Naive thymus-derived CD4-positive, alpha-beta T cell (primary cell): ENCODE measurements around the gene OR2S2. TPM values are rescaled to one million over a fixed set of nuclear protein-coding genes. Genes with fewer than 3 reads are reported as not detected.

Source experiments
- polyA plus RNA-seq, 2 donors: library from polyadenylated mRNA; unstranded; fragments of 300-500 nt; fragmentation: Illumina TruSeq; gene quantifications; one replicate each; pipeline ENCODE4 v1.2.3, GENCODE V29; 2021
- total RNA-seq, 6 experiments: library from RNA in 5 of 6; stranded (reverse) in 5 of 6; gene quantifications; 1 replicate in 5 of 6; 2 replicates in 1 of 6; pipeline ENCODE4 v1.2.3 and lab custom pipeline; 2021 to 2026

OR2S2 gene
- total and polyA plus RNA-seq, 7 experiments from 2014 or later = not detected

Other genes starting within 250 kb of the OR2S2 start
- 100 to 1,000 TPM; 191 to 369 (median 241) TPM for gene TLN1, start 226.0 kb downstream of the OR2S2 start, total RNA-seq
- gene TLN1, start 226.0 kb downstream of the OR2S2 start, polyA plus RNA-seq = 100 to 1,000 TPM in 1 of 2 donors, 10 to 100 TPM in 1; 33.8 to 112 TPM
- gene CREB3, start 225.5 kb downstream of the OR2S2 start, total RNA-seq = 10 to 100 TPM; 13.4 to 22.1 (median 20.9) TPM
- gene CREB3, start 225.5 kb downstream of the OR2S2 start, polyA plus RNA-seq = 10 to 100 TPM; 33.2 to 40.2 TPM
- 10 to 100 TPM; 22.7 to 55.4 (median 49.9) TPM for gene GBA2, start 208.9 kb downstream of the OR2S2 start, total RNA-seq
- gene GBA2, start 208.9 kb downstream of the OR2S2 start, polyA plus RNA-seq = 10 to 100 TPM; 18.0 to 24.3 TPM
- gene RGP1, start 208.9 kb downstream of the OR2S2 start, total RNA-seq = 10 to 100 TPM; 21.2 to 28.8 (median 23.3) TPM
- gene RGP1, start 208.9 kb downstream of the OR2S2 start, polyA plus RNA-seq = 1 to 10 TPM; 8.8 to 9.1 TPM
- gene MSMP, start 203.9 kb downstream of the OR2S2 start, total RNA-seq = under 1 TPM in 3 of 5 experiments, not detected in 2; 0.48 to 0.84 (median 0.61) TPM
- gene MSMP, start 203.9 kb downstream of the OR2S2 start, polyA plus RNA-seq = not detected
- 10 to 100 TPM in 3 of 5 experiments, 1 to 10 TPM in 2; 3.1 to 22.2 (median 11.2) TPM for gene NPR2, start 166.6 kb downstream of the OR2S2 start, total RNA-seq
- gene NPR2, start 166.6 kb downstream of the OR2S2 start, polyA plus RNA-seq = 1 to 10 TPM; 1.0 to 1.2 TPM
- gene SPAG8, start 145.9 kb downstream of the OR2S2 start, total RNA-seq = 1 to 10 TPM; 2.1 to 9.1 (median 3.2) TPM
- 1 to 10 TPM; 1.2 to 1.9 TPM for gene SPAG8, start 145.9 kb downstream of the OR2S2 start, polyA plus RNA-seq
- gene HINT2, start 143.1 kb downstream of the OR2S2 start, total RNA-seq = 10 to 100 TPM; 14.3 to 50.7 (median 22.2) TPM
- 10 to 100 TPM; 63.5 to 74.5 TPM for gene HINT2, start 143.1 kb downstream of the OR2S2 start, polyA plus RNA-seq
- gene FAM221B, start 129.4 kb downstream of the OR2S2 start, total RNA-seq = under 1 TPM in 1 of 5 experiments, not detected in 4; 0.32 TPM
- gene FAM221B, start 129.4 kb downstream of the OR2S2 start, polyA plus RNA-seq = not detected
- 10 to 100 TPM in 4 of 5 experiments, 1 to 10 TPM in 1; 3.9 to 11.6 (median 10.6) TPM for gene TMEM8B, start 128.9 kb downstream of the OR2S2 start, total RNA-seq
- 1 to 10 TPM; 3.0 to 3.5 TPM for gene TMEM8B, start 128.9 kb downstream of the OR2S2 start, polyA plus RNA-seq
- not detected for gene OR13J1, start 87.8 kb downstream of the OR2S2 start, total RNA-seq
- gene OR13J1, start 87.8 kb downstream of the OR2S2 start, polyA plus RNA-seq = not detected
- gene HRCT1, start 52.0 kb downstream of the OR2S2 start, total RNA-seq = not detected
- gene HRCT1, start 52.0 kb downstream of the OR2S2 start, polyA plus RNA-seq = not detected
- not detected for gene SPAAR, start 48.7 kb downstream of the OR2S2 start, total RNA-seq
- gene SPAAR, start 48.7 kb downstream of the OR2S2 start, polyA plus RNA-seq = not detected
- 10 to 100 TPM in 3 of 5 experiments, 1 to 10 TPM in 2; 7.4 to 16.7 (median 13.3) TPM for gene RECK, start 78.8 kb upstream of the OR2S2 start, total RNA-seq
- 10 to 100 TPM; 23.7 to 26.2 TPM for gene RECK, start 78.8 kb upstream of the OR2S2 start, polyA plus RNA-seq
- 10 to 100 TPM in 3 of 5 experiments, 1 to 10 TPM in 2; 7.7 to 74.7 (median 18.6) TPM for gene GLIPR2, start 178.6 kb upstream of the OR2S2 start, total RNA-seq
- 10 to 100 TPM; 38.8 to 68.6 TPM for gene GLIPR2, start 178.6 kb upstream of the OR2S2 start, polyA plus RNA-seq
- 1 to 10 TPM in 1 of 5 experiments, under 1 TPM in 2, not detected in 2; 0.15 to 3.6 (median 0.56) TPM for gene CCIN, start 211.2 kb upstream of the OR2S2 start, total RNA-seq
- under 1 TPM in 1 of 2 donors, not detected in 1; 0.41 TPM for gene CCIN, start 211.2 kb upstream of the OR2S2 start, polyA plus RNA-seq
- 100 to 1,000 TPM in 1 of 5 experiments, 10 to 100 TPM in 4; 32.2 to 140 (median 69.5) TPM for gene CLTA, start 232.8 kb upstream of the OR2S2 start, total RNA-seq
- 100 to 1,000 TPM in 1 of 2 donors, 10 to 100 TPM in 1; 72.0 to 114 TPM for gene CLTA, start 232.8 kb upstream of the OR2S2 start, polyA plus RNA-seq